ENCODE results near the gene ARFGEF3. TPM values are rescaled to one million over a fixed set of nuclear protein-coding genes. Genes with fewer than 3 reads are reported as not detected.

The ARFGEF3 gene
- total and polyA plus RNA-seq, 10 of the 15 experiments (the other 5 are each of a cell fraction or from before 2014, with no cell fraction given) = under 0.01 to 0.08 (median 0.02) TPM; not detected in 1

DNA sequence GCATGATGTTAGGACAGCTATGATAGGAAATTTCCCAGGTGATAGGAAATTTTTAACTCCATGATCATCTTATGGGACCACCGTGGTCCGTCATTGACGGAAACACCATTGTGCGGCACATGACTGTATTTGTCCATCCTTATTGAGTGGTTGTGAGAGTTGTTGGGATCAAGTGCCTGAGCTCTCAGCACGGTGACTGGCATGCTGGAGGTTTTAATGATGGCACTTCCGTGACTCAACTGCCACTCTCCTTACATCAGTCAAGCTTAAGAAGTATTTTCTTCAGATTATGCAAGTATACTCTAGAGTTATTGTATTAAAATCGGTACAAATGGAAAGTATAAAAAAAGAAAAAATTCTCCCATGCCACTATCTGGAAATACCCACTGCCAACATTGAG lies 35.8 kb downstream of the ARFGEF3 start:
- no peak for DNase-seq (ENCODE audit: low read depth, low spot score)
- H3K4me2 ChIP-seq (ENCODE audit: control insufficient read depth, insufficient read depth) = no peak overlapping the region
- no peaks in the 10 kb centered on the region for H3K4me1 ChIP-seq (ENCODE audit: control insufficient read depth, insufficient read depth, low read length)
- no peak for ATAC-seq
- no peak overlapping the region for H3K27ac ChIP-seq (ENCODE audit: control insufficient read depth, insufficient read depth)
- FAIRE-seq = no peak
- POLR2A ChIA-PET = no interaction called here
- no peak overlapping the region for H3K4me3 ChIP-seq
- no peaks in the 10 kb centered on the region for H3K9me3 ChIP-seq (replicated peaks; ENCODE audit: control insufficient read depth, insufficient read depth, low read length)
- 36% methylated on average over 7 of the region's 7 CpGs for WGBS (ENCODE audit: insufficient coverage, insufficient replicate concordance, low lambda C conversion rate, missing lambda C conversion rate)
- SMC1A ChIA-PET (ENCODE audit: uncharacterized antibody, unreplicated experiment) = interaction anchor here (1.0 kb wide), 1 partner anchor 82 kb away, joined by 3 read pairs; no protein-coding TSS in a partner anchor
- no TSS peak for BruUV-seq (replicated peaks)
- H3K27me3 ChIP-seq (replicated peaks in 1 of 2; ENCODE audit: control insufficient read depth in 2 of 2, insufficient read depth in 2 of 2, low read length in 1 of 2) = no peaks in the 10 kb centered on the region; a peak in 1 of 4 replicates
- RAD21 ChIA-PET (ENCODE audit: unreplicated experiment) = no interaction called here
- H3K36me3 ChIP-seq (ENCODE audit: control insufficient read depth in 2 of 2, insufficient read depth in 2 of 2, low read length in 1 of 2) = no peaks in the 10 kb centered on the region
- no peaks in the 10 kb centered on the region for H3K79me2 ChIP-seq (ENCODE audit: control insufficient read depth, insufficient read depth, low read length)
- in situ Hi-C loops (cut with MboI) (no loop called here), intact Hi-C loops (cut with micrococcal nuclease; ENCODE audit: unreplicated experiment) (no loop called here)
- CTCF ChIA-PET = interaction anchor here (1.0 kb wide), 1 partner anchor 89 kb away, joined by 3 read pairs; no protein-coding TSS in a partner anchor
- H2AFZ ChIP-seq (ENCODE audit: control insufficient read depth, low read depth, low read length) = no peak overlapping the region
- H4K20me1 ChIP-seq (ENCODE audit: control insufficient read depth, insufficient read depth) = no peaks in the 10 kb centered on the region
- no peak overlapping the region for H3K9ac ChIP-seq (ENCODE audit: control insufficient read depth, insufficient read depth, low read length)
- no peak for TF ChIP-seq GABPA (IDR thresholded peaks at IDR 0.05; ENCODE audit: low read depth)

DNA sequence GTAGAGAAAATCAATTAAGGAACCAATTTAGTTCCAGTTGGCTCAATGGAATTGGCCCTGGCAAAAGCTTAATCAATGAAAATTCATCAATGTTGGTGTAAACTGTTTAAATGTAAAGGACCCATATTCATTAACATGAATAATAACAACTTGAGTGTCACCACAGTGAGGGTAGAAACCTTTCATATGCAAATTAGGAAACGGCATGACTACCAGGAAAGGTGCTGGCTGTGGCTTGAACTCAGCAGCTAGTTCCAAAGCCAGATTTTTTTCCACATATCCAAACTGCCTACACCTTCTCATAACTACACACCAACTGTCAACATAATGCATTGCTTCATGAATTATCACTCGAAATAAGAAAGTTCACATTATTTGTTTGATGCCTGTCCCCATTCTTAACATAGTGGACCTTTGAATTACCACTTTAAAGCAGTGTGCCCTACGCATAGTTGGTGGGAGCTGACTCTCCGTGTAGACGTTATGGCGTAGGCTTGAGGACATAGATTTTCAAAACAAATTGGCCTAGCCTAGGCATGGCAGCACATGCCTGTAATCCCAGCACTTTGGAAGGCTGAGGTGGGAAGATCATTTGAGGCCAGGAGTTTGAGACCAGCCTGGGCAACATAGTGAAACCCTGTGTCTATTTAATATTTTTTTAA lies 36.8 kb downstream of the ARFGEF3 start:
- in situ Hi-C loops (cut with MboI) = no loop called here
- TF ChIP-seq ZNF622 (IDR thresholded peaks at IDR 0.05) (no peak), NFYB (IDR thresholded peaks at IDR 0.05; ENCODE audit: insufficient read depth, low read depth, low read length) (no peak), SPI1 (IDR thresholded peaks at IDR 0.05; ENCODE audit: borderline replicate concordance, insufficient read depth, low read depth, low read length) (no peak), RELA (IDR thresholded peaks at IDR 0.05; ENCODE audit: borderline replicate concordance, partially characterized antibody) (no peak), CHD4 (IDR thresholded peaks at IDR 0.05) (no peak)
- TF ChIP-seq, protein P1, sequence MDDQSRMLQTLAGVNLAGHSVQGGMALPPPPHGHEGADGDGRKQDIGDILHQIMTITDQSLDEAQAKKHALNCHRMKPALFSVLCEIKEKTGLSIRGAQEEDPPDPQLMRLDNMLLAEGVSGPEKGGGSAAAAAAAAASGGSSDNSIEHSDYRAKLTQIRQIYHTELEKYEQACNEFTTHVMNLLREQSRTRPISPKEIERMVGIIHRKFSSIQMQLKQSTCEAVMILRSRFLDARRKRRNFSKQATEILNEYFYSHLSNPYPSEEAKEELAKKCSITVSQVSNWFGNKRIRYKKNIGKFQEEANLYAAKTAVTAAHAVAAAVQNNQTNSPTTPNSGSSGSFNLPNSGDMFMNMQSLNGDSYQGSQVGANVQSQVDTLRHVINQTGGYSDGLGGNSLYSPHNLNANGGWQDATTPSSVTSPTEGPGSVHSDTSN (IDR thresholded peaks at IDR 0.05; ENCODE audit: insufficient replicate concordance, low read depth, low read length) = no peak
- TF ChIP-seq, protein P2, sequence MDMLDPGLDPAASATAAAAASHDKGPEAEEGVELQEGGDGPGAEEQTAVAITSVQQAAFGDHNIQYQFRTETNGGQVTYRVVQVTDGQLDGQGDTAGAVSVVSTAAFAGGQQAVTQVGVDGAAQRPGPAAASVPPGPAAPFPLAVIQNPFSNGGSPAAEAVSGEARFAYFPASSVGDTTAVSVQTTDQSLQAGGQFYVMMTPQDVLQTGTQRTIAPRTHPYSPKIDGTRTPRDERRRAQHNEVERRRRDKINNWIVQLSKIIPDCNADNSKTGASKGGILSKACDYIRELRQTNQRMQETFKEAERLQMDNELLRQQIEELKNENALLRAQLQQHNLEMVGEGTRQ (IDR thresholded peaks at IDR 0.05; ENCODE audit: borderline replicate concordance, low read depth, low read length) = no peak
- TF ChIP-seq, protein P3, sequence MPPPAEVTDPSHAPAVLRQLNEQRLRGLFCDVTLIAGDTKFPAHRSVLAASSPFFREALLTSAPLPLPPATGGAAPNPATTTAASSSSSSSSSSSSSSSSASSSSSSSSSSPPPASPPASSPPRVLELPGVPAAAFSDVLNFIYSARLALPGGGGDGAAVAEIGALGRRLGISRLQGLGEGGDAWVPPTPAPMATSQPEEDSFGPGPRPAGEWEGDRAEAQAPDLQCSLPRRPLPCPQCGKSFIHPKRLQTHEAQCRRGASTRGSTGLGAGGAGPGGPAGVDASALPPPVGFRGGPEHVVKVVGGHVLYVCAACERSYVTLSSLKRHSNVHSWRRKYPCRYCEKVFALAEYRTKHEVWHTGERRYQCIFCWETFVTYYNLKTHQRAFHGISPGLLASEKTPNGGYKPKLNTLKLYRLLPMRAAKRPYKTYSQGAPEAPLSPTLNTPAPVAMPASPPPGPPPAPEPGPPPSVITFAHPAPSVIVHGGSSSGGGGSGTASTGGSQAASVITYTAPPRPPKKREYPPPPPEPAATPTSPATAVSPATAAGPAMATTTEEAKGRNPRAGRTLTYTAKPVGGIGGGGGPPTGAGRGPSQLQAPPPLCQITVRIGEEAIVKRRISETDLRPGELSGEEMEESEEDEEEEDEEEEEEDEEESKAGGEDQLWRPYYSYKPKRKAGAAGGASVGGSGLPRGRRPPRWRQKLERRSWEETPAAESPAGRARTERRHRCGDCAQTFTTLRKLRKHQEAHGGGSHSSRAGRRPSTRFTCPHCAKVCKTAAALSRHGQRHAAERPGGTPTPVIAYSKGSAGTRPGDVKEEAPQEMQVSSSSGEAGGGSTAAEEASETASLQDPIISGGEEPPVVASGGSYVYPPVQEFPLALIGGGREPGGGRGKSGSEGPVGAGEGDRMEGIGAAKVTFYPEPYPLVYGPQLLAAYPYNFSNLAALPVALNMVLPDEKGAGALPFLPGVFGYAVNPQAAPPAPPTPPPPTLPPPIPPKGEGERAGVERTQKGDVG (CRISPR knock-in tag; IDR thresholded peaks at IDR 0.05) = no peak

More for the DNA sequence above, 36.8 kb downstream of the ARFGEF3 start:
- no peak for DNase-seq (ENCODE audit: low read depth, low spot score)
- Histone ChIP-seq H3K79me2 (ENCODE audit: control insufficient read depth, insufficient read depth, low read length) (no peaks in the 10 kb centered on the region), H3K4me2 (ENCODE audit: control insufficient read depth, insufficient read depth) (no peak overlapping the region), H4K20me1 (ENCODE audit: control insufficient read depth, insufficient read depth) (no peaks in the 10 kb centered on the region), H3K27ac (ENCODE audit: control insufficient read depth, insufficient read depth) (no peak overlapping the region), H2AFZ (ENCODE audit: control insufficient read depth, low read depth, low read length) (no peak overlapping the region), H3K4me1 (ENCODE audit: control insufficient read depth, insufficient read depth, low read length) (no peaks in the 10 kb centered on the region), H3K36me3 (ENCODE audit: control insufficient read depth in 2 of 2, insufficient read depth in 2 of 2, low read length in 1 of 2) (no peaks in the 10 kb centered on the region), H3K27me3 (replicated peaks in 1 of 2; ENCODE audit: control insufficient read depth in 2 of 2, insufficient read depth in 2 of 2, low read length in 1 of 2) (no peaks in the 10 kb centered on the region; a peak in 2 of 4 replicates), H3K9me3 (replicated peaks; ENCODE audit: control insufficient read depth, insufficient read depth, low read length) (no peaks in the 10 kb centered on the region), H3K9ac (ENCODE audit: control insufficient read depth, insufficient read depth, low read length) (no peak overlapping the region), H3K4me3 (no peak overlapping the region)
- FAIRE-seq = no peak
- ChIA-PET RAD21 (ENCODE audit: unreplicated experiment) (no interaction called here), CTCF (no interaction called here), SMC1A (ENCODE audit: uncharacterized antibody, unreplicated experiment) (no interaction called here), POLR2A (no interaction called here)
- no TSS peak for BruUV-seq (replicated peaks)
- no peak for ATAC-seq
- 56% methylated on average over 6 of the region's 6 CpGs for WGBS (ENCODE audit: insufficient coverage, insufficient replicate concordance, low lambda C conversion rate, missing lambda C conversion rate)
- intact Hi-C loops (cut with micrococcal nuclease; ENCODE audit: unreplicated experiment) = no loop called here

Data from GM12878 (cell line).